Sigmoid colon (tissue), 4 donors: Measurements from ENCODE around the gene HIVEP3.

Experiments
- CTCF ChIP-seq, 4 experiments: fragments of 450-650 bp in 3 of 4; fragments of 200-600 bp in 1 of 4; IDR thresholded peaks; one replicate each; pipeline ENCODE4 v1.5.1; 2016 to 2019; ENCODE audit warnings: antibody characterized with exemption in 4 of 4, mild to moderate bottlenecking in 3 of 4, moderate library complexity in 2 of 4
- EP300 ChIP-seq, 4 donors: sonication (generic); formaldehyde crosslinking; IDR thresholded peaks; one replicate each; pipeline ENCODE4 v1.6.1; 2017; ENCODE audit warnings: antibody characterized with exemption in 4 of 4
- POLR2A ChIP-seq, 2 donors: fragments of 450-650 bp; IDR thresholded peaks; one replicate each; pipeline ENCODE4 v1.6.1; 2016; ENCODE audit warnings: antibody characterized with exemption in 2 of 2, mild to moderate bottlenecking in 2 of 2, moderate library complexity in 2 of 2
- POLR2AphosphoS5 ChIP-seq, 4 donors: sonication (generic); formaldehyde crosslinking; IDR thresholded peaks; one replicate each; pipeline ENCODE4 v1.6.1; 2017; ENCODE audit warnings: antibody characterized with exemption in 4 of 4

GRCh38 chr1:41530411-41530810 lies 388.3 kb downstream of the HIVEP3 start:
- TF ChIP-seq CTCF (IDR thresholded peaks at IDR 0.05): no peak
- no peak for TF ChIP-seq POLR2A (IDR thresholded peaks at IDR 0.05)
- TF ChIP-seq POLR2AphosphoS5 (IDR thresholded peaks at IDR 0.05): no peak
- TF ChIP-seq EP300 (IDR thresholded peaks at IDR 0.05): no peak
